Measurements from ENCODE around the gene UXS1. TPM values are rescaled to one million over a fixed set of nuclear protein-coding genes. Genes with fewer than 3 reads are reported as not detected.

The UXS1 gene
- total RNA-seq, 1 donor from 2014 or later = 60.7 TPM

GRCh38 chr2:106124905-106125549 is 69.1 kb downstream of the UXS1 start:
- Mint-ChIP-seq H3K36me3 (ENCODE audit: insufficient read depth) (peaks cover 24% of the 10 kb centered on the region), H3K9me3 (ENCODE audit: low read depth) (peaks cover 4% of the 10 kb centered on the region), H3K27ac (peak overlapping the region; percentile 77), H3K4me3 (ENCODE audit: low read depth) (no peak overlapping the region), H3K27me3 (no peaks in the 10 kb centered on the region), H3K4me1 (ENCODE audit: low read depth) (peaks cover 18% of the 10 kb centered on the region)
- TF ChIP-seq CTCF (IDR thresholded peaks at IDR 0.05; ENCODE audit: unreplicated experiment) = no peak
- DNase-seq (ENCODE audit: low spot score, unreplicated experiment) = no peak

- Mint-ChIP-seq H3K27ac (peak overlapping the region; percentile 42), H3K36me3 (ENCODE audit: insufficient read depth) (peaks cover 20% of the 10 kb centered on the region), H3K4me1 (ENCODE audit: low read depth) (peaks cover 18% of the 10 kb centered on the region), H3K27me3 (no peaks in the 10 kb centered on the region), H3K9me3 (ENCODE audit: low read depth) (peaks cover 4% of the 10 kb centered on the region), H3K4me3 (ENCODE audit: low read depth) (no peak overlapping the region)
- no peak for DNase-seq (ENCODE audit: low spot score, unreplicated experiment)
- TF ChIP-seq CTCF (IDR thresholded peaks at IDR 0.05; ENCODE audit: unreplicated experiment) = no peak
Observed at GRCh38 chr2:106124106-106124756, 69.9 kb downstream of the UXS1 start.

GRCh38 chr2:106122157-106122556 is 71.9 kb downstream of the UXS1 start:
- H3K4me3 Mint-ChIP-seq (ENCODE audit: low read depth) = no peak overlapping the region
- no peak for DNase-seq (ENCODE audit: low spot score, unreplicated experiment)
- H3K27me3 Mint-ChIP-seq = no peaks in the 10 kb centered on the region
- peaks cover 18% of the 10 kb centered on the region for H3K4me1 Mint-ChIP-seq (ENCODE audit: low read depth)
- peaks cover 4% of the 10 kb centered on the region for H3K36me3 Mint-ChIP-seq (ENCODE audit: insufficient read depth)
- TF ChIP-seq CTCF (IDR thresholded peaks at IDR 0.05; ENCODE audit: unreplicated experiment) = no peak
- no peaks in the 10 kb centered on the region for H3K9me3 Mint-ChIP-seq (ENCODE audit: low read depth)
- no peak overlapping the region for H3K27ac Mint-ChIP-seq

GRCh38 chr2:106120432-106120831 is 73.7 kb downstream of the UXS1 start:
- H3K4me1 Mint-ChIP-seq (ENCODE audit: low read depth) = peaks cover 14% of the 10 kb centered on the region
- H3K9me3 Mint-ChIP-seq (ENCODE audit: low read depth) = no peaks in the 10 kb centered on the region
- H3K36me3 Mint-ChIP-seq (ENCODE audit: insufficient read depth) = peaks cover 4% of the 10 kb centered on the region
- H3K27me3 Mint-ChIP-seq = no peaks in the 10 kb centered on the region
- no peak overlapping the region for H3K27ac Mint-ChIP-seq
- TF ChIP-seq CTCF (IDR thresholded peaks at IDR 0.05; ENCODE audit: unreplicated experiment) = no peak
- no peak for DNase-seq (ENCODE audit: low spot score, unreplicated experiment)
- H3K4me3 Mint-ChIP-seq (ENCODE audit: low read depth) = no peak overlapping the region

- peaks cover 4% of the 10 kb centered on the region for H3K4me1 Mint-ChIP-seq (ENCODE audit: low read depth)
- H3K9me3 Mint-ChIP-seq (ENCODE audit: low read depth) = no peaks in the 10 kb centered on the region
- DNase-seq (ENCODE audit: low spot score, unreplicated experiment) = no peak
- H3K27me3 Mint-ChIP-seq = no peaks in the 10 kb centered on the region
- H3K27ac Mint-ChIP-seq = no peak overlapping the region
- no peak for TF ChIP-seq CTCF (IDR thresholded peaks at IDR 0.05; ENCODE audit: unreplicated experiment)
- no peak overlapping the region for H3K4me3 Mint-ChIP-seq (ENCODE audit: low read depth)
- peaks cover 2% of the 10 kb centered on the region for H3K36me3 Mint-ChIP-seq (ENCODE audit: insufficient read depth)
Observed at GRCh38 chr2:106119074-106119473, 75.0 kb downstream of the UXS1 start.

Data from progenitor cell of endocrine pancreas (in vitro differentiated cells).